ENCODE data around the gene ZBTB16. TPM values are rescaled to one million over a fixed set of nuclear protein-coding genes. Genes with fewer than 3 reads are reported as not detected.

ZBTB16 gene
- total RNA-seq, 1 experiment from 2014 or later, result 0.44 TPM

GRCh38 chr11:114089748-114090147 lies 30.2 kb downstream of the ZBTB16 start:
- no peaks in the 10 kb centered on the region for H3K9me2 ChIP-seq (ENCODE audit: insufficient read depth)
- ChIA-PET POLR2A (ENCODE audit: unreplicated experiment) (no interaction called here), CTCF (no interaction called here)
- H4K20me1 ChIP-seq (ENCODE audit: insufficient read depth), result no peaks in the 10 kb centered on the region
- H3K4me2 ChIP-seq, result no peak overlapping the region
- no peaks in the 10 kb centered on the region for H3F3A ChIP-seq (ENCODE audit: insufficient read depth, low read depth)
- H3K4me1 ChIP-seq (replicated peaks; ENCODE audit: insufficient read depth), result no peaks in the 10 kb centered on the region
- H3K4me3 ChIP-seq, result no peak overlapping the region
- BruUV-seq (replicated peaks), result no TSS peak
- H3K27me3 ChIP-seq (ENCODE audit: insufficient read depth, low read depth), result peaks cover 76% of the 10 kb centered on the region
- no peak for DNase-seq
- H3K79me2 ChIP-seq (ENCODE audit: low read depth), result no peaks in the 10 kb centered on the region
- H3K36me3 ChIP-seq (ENCODE audit: low read depth), result no peaks in the 10 kb centered on the region
- TF ChIP-seq EZH2 (IDR thresholded peaks at IDR 0.05; ENCODE audit: low read depth), result no peak
- TF ChIP-seq, protein P1, sequence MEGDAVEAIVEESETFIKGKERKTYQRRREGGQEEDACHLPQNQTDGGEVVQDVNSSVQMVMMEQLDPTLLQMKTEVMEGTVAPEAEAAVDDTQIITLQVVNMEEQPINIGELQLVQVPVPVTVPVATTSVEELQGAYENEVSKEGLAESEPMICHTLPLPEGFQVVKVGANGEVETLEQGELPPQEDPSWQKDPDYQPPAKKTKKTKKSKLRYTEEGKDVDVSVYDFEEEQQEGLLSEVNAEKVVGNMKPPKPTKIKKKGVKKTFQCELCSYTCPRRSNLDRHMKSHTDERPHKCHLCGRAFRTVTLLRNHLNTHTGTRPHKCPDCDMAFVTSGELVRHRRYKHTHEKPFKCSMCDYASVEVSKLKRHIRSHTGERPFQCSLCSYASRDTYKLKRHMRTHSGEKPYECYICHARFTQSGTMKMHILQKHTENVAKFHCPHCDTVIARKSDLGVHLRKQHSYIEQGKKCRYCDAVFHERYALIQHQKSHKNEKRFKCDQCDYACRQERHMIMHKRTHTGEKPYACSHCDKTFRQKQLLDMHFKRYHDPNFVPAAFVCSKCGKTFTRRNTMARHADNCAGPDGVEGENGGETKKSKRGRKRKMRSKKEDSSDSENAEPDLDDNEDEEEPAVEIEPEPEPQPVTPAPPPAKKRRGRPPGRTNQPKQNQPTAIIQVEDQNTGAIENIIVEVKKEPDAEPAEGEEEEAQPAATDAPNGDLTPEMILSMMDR (conservative IDR thresholded peaks at IDR 0.05), result no peak
- intact Hi-C loops (cut with micrococcal nuclease; ENCODE audit: unreplicated experiment), result no loop called here
- H3K9me3 ChIP-seq (ENCODE audit: insufficient read depth, low read depth), result no peaks in the 10 kb centered on the region
- H2AFZ ChIP-seq, result no peak overlapping the region
- no peak overlapping the region for H3K27ac ChIP-seq

- Histone ChIP-seq H3K4me1 (replicated peaks; ENCODE audit: insufficient read depth) (no peaks in the 10 kb centered on the region), H3K36me3 (ENCODE audit: low read depth) (no peaks in the 10 kb centered on the region), H3K79me2 (ENCODE audit: low read depth) (no peaks in the 10 kb centered on the region), H4K20me1 (ENCODE audit: insufficient read depth) (no peaks in the 10 kb centered on the region), H3K27ac (no peak overlapping the region), H2AFZ (no peak overlapping the region), H3K27me3 (ENCODE audit: insufficient read depth, low read depth) (peaks cover 76% of the 10 kb centered on the region), H3K4me2 (no peak overlapping the region), H3F3A (ENCODE audit: insufficient read depth, low read depth) (no peaks in the 10 kb centered on the region), H3K9me2 (ENCODE audit: insufficient read depth) (no peaks in the 10 kb centered on the region), H3K9me3 (ENCODE audit: insufficient read depth, low read depth) (no peaks in the 10 kb centered on the region), H3K4me3 (no peak overlapping the region)
- TF ChIP-seq EZH2 (IDR thresholded peaks at IDR 0.05; ENCODE audit: low read depth), result no peak
- TF ChIP-seq, protein P1 (conservative IDR thresholded peaks at IDR 0.05), result no peak
- intact Hi-C loops (cut with micrococcal nuclease; ENCODE audit: unreplicated experiment), result no loop called here
- BruUV-seq (replicated peaks), result no TSS peak
- ChIA-PET POLR2A (ENCODE audit: unreplicated experiment) (no interaction called here), CTCF (no interaction called here)
- DNase-seq, result no peak
These were observed 30.9 kb downstream of the ZBTB16 start for GRCh38 chr11:114090225-114090910.

DNA sequence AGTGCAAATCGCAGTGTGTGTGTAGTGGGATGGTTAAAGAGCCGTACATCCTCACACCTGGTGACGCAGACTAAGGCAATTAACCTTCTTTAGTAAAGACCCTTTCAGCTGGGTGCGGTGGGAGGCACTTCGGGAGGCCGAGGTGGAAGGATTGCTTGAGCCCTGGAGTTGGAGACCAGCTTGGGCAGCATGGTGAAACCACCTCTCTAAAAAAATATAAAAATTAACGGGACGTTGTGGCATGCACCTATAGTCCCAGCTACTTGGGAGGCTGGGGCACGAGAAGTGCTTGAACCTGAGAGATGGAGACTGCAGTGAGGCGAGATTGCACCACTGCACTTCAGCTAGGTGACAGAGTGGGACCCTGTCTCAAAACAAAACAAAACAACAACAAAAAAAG lies 31.5 kb downstream of the ZBTB16 start:
- Histone ChIP-seq H3K4me1 (replicated peaks; ENCODE audit: insufficient read depth) (no peaks in the 10 kb centered on the region), H2AFZ (no peak overlapping the region), H3K4me2 (no peak overlapping the region), H3K27ac (no peak overlapping the region), H3K79me2 (ENCODE audit: low read depth) (no peaks in the 10 kb centered on the region), H3F3A (ENCODE audit: insufficient read depth, low read depth) (no peaks in the 10 kb centered on the region), H3K9me3 (ENCODE audit: insufficient read depth, low read depth) (no peaks in the 10 kb centered on the region), H3K36me3 (ENCODE audit: low read depth) (no peaks in the 10 kb centered on the region), H3K9me2 (ENCODE audit: insufficient read depth) (no peaks in the 10 kb centered on the region), H3K27me3 (ENCODE audit: insufficient read depth, low read depth) (peaks cover 79% of the 10 kb centered on the region), H3K4me3 (no peak overlapping the region), H4K20me1 (ENCODE audit: insufficient read depth) (no peaks in the 10 kb centered on the region)
- CTCF ChIA-PET, result no interaction called here
- intact Hi-C loops (cut with micrococcal nuclease; ENCODE audit: unreplicated experiment), result no loop called here
- DNase-seq, result no peak
- POLR2A ChIA-PET (ENCODE audit: unreplicated experiment), result no interaction called here
- no TSS peak for BruUV-seq (replicated peaks)
- no peak for TF ChIP-seq EZH2 (IDR thresholded peaks at IDR 0.05; ENCODE audit: low read depth)
- TF ChIP-seq, protein P1 (conservative IDR thresholded peaks at IDR 0.05), result no peak
